CD4-positive, alpha-beta T cell treated with Interleukin-1 beta for 1 hour (primary cell): Measurements from ENCODE around the gene TMPRSS12.
"Not testable (repeated sequence)": the region's sequence is repeated elsewhere in the genome, so short reads cannot be mapped to it uniquely, and the experiment has no call there.

ENCODE experiments used
- DNase-seq, 2 donors: peaks; one replicate each; pipeline ENCODE4 v3.0.0-alpha.2; 2020 to 2022

The TMPRSS12 gene

GRCh38 chr12:50927356-50927755, 84.6 kb downstream of the TMPRSS12 start:
- no peak for DNase-seq

- DNase-seq: no peak
These were observed 85.1 kb downstream of the TMPRSS12 start for GRCh38 chr12:50927766-50928224.

- no peak for DNase-seq
These were observed 85.7 kb downstream of the TMPRSS12 start for GRCh38 chr12:50928392-50928791.

GRCh38 chr12:50929831-50930230, 87.1 kb downstream of the TMPRSS12 start:
- DNase-seq: no peak

- not testable (repeated sequence) for DNase-seq
These were observed 87.8 kb downstream of the TMPRSS12 start for GRCh38 chr12:50930477-50930876.

GRCh38 chr12:50932787-50933280, 90.1 kb downstream of the TMPRSS12 start:
- DNase-seq: no peak

GRCh38 chr12:50933459-50934124, 90.9 kb downstream of the TMPRSS12 start:
- no peak for DNase-seq

- no peak for DNase-seq
These were observed 91.7 kb downstream of the TMPRSS12 start for GRCh38 chr12:50934371-50934851.

GRCh38 chr12:50934981-50935807, 92.5 kb downstream of the TMPRSS12 start:
- DNase-seq: no peak

- DNase-seq: no peak
These were observed 94.2 kb downstream of the TMPRSS12 start for GRCh38 chr12:50936821-50937530.
